Activated naive CD4-positive, alpha-beta T cell treated with anti-CD3 and anti-CD28 coated beads for 36 hours (primary cell): Measurements from ENCODE around the gene MOV10L1. TPM values are rescaled to one million over a fixed set of nuclear protein-coding genes. Genes with fewer than 3 reads are reported as not detected.
"Not testable (repeated sequence)": the region's sequence is repeated elsewhere in the genome, so short reads cannot be mapped to it uniquely, and the experiment has no call there.

Experiments used
- CTCF ChIA-PET: fragments of 350-600 bp; sonication (Branson Sonifier 250); formaldehyde crosslinking; loops from one replicate; lab custom pipeline; 2021; ENCODE audit warnings: antibody characterized with exemption; lab: Charles Lee
- DNase-seq: peaks from one replicate; pipeline ENCODE4 v3.0.0-alpha.2; 2020
- H3K27ac Mint-ChIP-seq: one replicate; pipeline ENCODE4 v1.8.0; 2021; ENCODE audit warnings: mild to moderate bottlenecking, mixed read lengths
- H3K27me3 Mint-ChIP-seq: one replicate; pipeline ENCODE4 v1.8.0; 2021; ENCODE audit warnings: low read depth, mixed read lengths
- H3K36me3 Mint-ChIP-seq: one replicate; pipeline ENCODE4 v1.8.0; 2021; ENCODE audit warnings: low read depth, mixed read lengths
- H3K4me1 Mint-ChIP-seq: one replicate; pipeline ENCODE4 v1.8.0; 2021; ENCODE audit warnings: low read depth, mixed read lengths
- H3K4me3 Mint-ChIP-seq: one replicate; pipeline ENCODE4 v1.8.0; 2021; ENCODE audit warnings: mild to moderate bottlenecking, moderate library complexity, mixed read lengths
- H3K9me3 Mint-ChIP-seq: one replicate; pipeline ENCODE4 v1.8.0; 2021; ENCODE audit warnings: mixed read lengths
- intact Hi-C: fragments of 100-400 bp; cut with micrococcal nuclease; formaldehyde crosslinking; loops from one replicate; pipeline ENCODE4 v1.15.1; 2023
- total RNA-seq, 2 experiments: library from RNA; stranded (reverse); gene quantifications; one replicate each; pipeline ENCODE4 v1.2.3, GENCODE V29; 2021

MOV10L1 gene
- total RNA-seq, 2 experiments from 2014 or later = not detected

GRCh38 chr22:50140615-50141014 lies 50.8 kb downstream of the MOV10L1 start:
- no peaks in the 10 kb centered on the region for H3K9me3 Mint-ChIP-seq
- no peak overlapping the region for H3K27ac Mint-ChIP-seq
- intact Hi-C loops = no loop called here
- DNase-seq = no peak
- CTCF ChIA-PET = interaction anchor here (0.6 to 1.1 kb wide), 2 partner anchors 8 kb away, joined by 3 to 5 read pairs; no protein-coding TSS in a partner anchor
- no peak overlapping the region for H3K4me3 Mint-ChIP-seq
- no peaks in the 10 kb centered on the region for H3K36me3 Mint-ChIP-seq
- H3K4me1 Mint-ChIP-seq = no peaks in the 10 kb centered on the region
- H3K27me3 Mint-ChIP-seq = peaks cover 2% of the 10 kb centered on the region

GRCh38 chr22:50141462-50141861 lies 51.7 kb downstream of the MOV10L1 start:
- intact Hi-C loops = no loop called here
- no peaks in the 10 kb centered on the region for H3K9me3 Mint-ChIP-seq
- no peaks in the 10 kb centered on the region for H3K4me1 Mint-ChIP-seq
- DNase-seq = no peak
- CTCF ChIA-PET = interaction anchor here (0.6 kb wide), 1 partner anchor 9 kb away, joined by 3 read pairs; no protein-coding TSS in a partner anchor
- no peaks in the 10 kb centered on the region for H3K27me3 Mint-ChIP-seq
- no peaks in the 10 kb centered on the region for H3K36me3 Mint-ChIP-seq
- H3K27ac Mint-ChIP-seq = no peak overlapping the region
- H3K4me3 Mint-ChIP-seq = no peak overlapping the region

- Mint-ChIP-seq H3K27ac (no peak overlapping the region), H3K4me1 (no peaks in the 10 kb centered on the region), H3K27me3 (no peaks in the 10 kb centered on the region), H3K9me3 (no peaks in the 10 kb centered on the region), H3K36me3 (no peaks in the 10 kb centered on the region), H3K4me3 (no peak overlapping the region)
- no peak for DNase-seq
- CTCF ChIA-PET = interaction anchor here (0.6 kb wide), 1 partner anchor 9 kb away, joined by 3 read pairs; no protein-coding TSS in a partner anchor
- intact Hi-C loops = no loop called here
Observed at GRCh38 chr22:50141891-50142363, 52.1 kb downstream of the MOV10L1 start.

DNA sequence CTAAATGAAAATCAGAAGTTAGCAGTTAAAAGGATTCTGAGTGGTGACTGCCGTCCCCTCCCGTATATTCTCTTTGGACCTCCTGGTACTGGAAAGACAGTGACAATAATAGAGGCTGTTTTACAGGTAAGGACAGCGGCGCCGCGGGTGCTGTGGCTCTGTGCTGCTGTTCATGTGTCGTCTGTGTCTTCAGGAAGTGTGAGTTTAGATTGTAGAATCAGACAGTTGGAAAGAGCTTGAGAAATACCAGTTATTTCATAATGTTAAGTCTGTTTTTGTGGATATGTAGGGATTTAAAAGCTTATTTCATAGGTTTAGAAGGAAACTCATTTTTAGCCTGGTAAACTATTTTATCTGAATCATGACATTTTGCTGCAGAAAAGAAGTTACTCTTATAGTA lies 53.3 kb downstream of the MOV10L1 start:
- no peak overlapping the region for H3K4me3 Mint-ChIP-seq
- no peak for DNase-seq
- H3K9me3 Mint-ChIP-seq = no peaks in the 10 kb centered on the region
- no peaks in the 10 kb centered on the region for H3K36me3 Mint-ChIP-seq
- no peak overlapping the region for H3K27ac Mint-ChIP-seq
- no peaks in the 10 kb centered on the region for H3K27me3 Mint-ChIP-seq
- intact Hi-C loops = no loop called here
- no peaks in the 10 kb centered on the region for H3K4me1 Mint-ChIP-seq
- CTCF ChIA-PET = interaction anchor here (1.6 kb wide), 1 partner anchor 113 kb away, joined by 6 read pairs; no protein-coding TSS in a partner anchor

DNA sequence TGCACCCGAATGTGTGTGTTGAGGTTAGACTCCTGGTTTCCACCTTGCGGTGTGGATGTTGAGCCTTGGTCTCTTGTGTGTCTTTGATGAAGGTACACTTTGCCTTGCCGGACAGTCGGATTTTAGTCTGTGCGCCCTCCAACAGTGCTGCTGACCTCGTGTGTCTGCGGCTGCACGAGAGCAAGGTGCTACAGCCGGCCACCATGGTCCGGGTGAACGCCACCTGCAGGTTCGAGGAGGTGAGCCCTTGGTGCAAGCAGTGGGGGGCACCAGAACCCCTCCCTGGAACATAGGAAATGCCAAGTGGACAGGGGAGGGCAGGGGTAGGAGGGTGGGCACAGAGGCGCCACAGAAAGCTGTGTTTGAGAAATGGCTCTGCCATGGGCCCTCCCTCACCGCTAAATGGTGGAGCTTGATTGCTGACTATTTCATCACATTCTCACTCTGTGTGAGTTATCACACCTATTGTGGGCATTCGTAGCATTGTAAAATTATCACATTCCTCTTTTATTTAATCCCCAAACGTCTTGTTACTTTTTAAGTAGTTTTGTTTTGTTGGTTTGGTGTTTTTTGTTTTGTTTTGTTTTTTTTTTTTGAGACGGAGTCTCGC lies 54.3 kb downstream of the MOV10L1 start:
- Mint-ChIP-seq H3K36me3 (no peaks in the 10 kb centered on the region), H3K27ac (no peak overlapping the region), H3K4me1 (no peaks in the 10 kb centered on the region), H3K27me3 (no peaks in the 10 kb centered on the region), H3K4me3 (no peak overlapping the region), H3K9me3 (no peaks in the 10 kb centered on the region)
- intact Hi-C loops = no loop called here
- DNase-seq = no peak
- CTCF ChIA-PET = interaction anchor here (1.6 kb wide), 1 partner anchor 114 kb away, joined by 6 read pairs; no protein-coding TSS in a partner anchor

GRCh38 chr22:50145721-50146438 lies 56.1 kb downstream of the MOV10L1 start:
- CTCF ChIA-PET = interaction anchor here (1.0 kb wide), 1 partner anchor 61 kb away, joined by 5 read pairs; no protein-coding TSS in a partner anchor
- Mint-ChIP-seq H3K9me3 (no peaks in the 10 kb centered on the region), H3K27me3 (no peaks in the 10 kb centered on the region), H3K27ac (no peak overlapping the region), H3K36me3 (no peaks in the 10 kb centered on the region), H3K4me1 (no peaks in the 10 kb centered on the region), H3K4me3 (no peak overlapping the region)
- no peak for DNase-seq
- intact Hi-C loops = loop anchor here (5.0 kb wide), 1 partner anchor 219 kb away; no protein-coding TSS in a partner anchor

DNA sequence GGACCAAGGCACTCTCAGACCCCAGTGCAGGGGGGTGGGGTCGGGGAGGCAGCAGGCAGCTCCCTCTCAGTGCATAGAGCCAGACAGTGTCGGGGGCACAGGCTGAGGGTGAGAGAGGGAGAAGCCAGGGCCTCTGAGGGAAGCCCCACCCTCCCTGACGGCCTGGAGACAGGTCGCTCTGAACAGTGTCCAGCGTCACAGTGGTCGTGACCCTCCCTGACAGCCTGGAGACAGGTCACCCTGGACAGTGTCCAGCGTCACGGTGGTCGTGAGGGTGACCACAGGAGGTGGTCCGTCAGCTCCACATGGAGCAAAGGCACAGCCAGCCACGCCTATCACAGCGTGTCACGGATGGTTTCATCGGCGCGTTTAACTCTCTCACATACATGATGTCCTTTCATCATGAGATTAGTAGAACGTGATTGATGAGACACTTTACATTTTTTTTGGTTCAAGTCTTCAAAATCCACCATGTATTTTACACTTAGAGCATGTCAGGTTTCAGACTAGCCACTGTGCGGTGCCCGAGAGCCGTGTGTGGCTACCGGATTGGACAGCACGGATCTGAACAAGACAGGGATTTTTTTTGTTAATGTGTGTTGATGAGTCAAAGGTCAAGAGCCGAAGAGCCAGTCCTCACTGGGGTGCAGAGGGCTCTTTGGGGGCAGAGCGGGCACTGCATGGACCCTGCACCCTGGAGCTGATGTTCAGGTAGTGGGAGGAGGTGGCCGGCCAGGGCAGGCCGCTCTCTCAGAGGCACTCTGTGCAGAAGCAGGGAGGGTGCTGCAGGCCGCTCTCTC lies 56.8 kb downstream of the MOV10L1 start:
- Mint-ChIP-seq H3K27ac (no peak overlapping the region), H3K27me3 (no peaks in the 10 kb centered on the region), H3K4me1 (no peaks in the 10 kb centered on the region), H3K36me3 (no peaks in the 10 kb centered on the region), H3K9me3 (no peaks in the 10 kb centered on the region), H3K4me3 (no peak overlapping the region)
- intact Hi-C loops = loop anchor here (5.0 kb wide), 1 partner anchor 219 kb away; no protein-coding TSS in a partner anchor
- CTCF ChIA-PET = interaction anchor here (1.0 kb wide), 1 partner anchor 60 kb away, joined by 5 read pairs; no protein-coding TSS in a partner anchor
- DNase-seq = peak; percentile 30

GRCh38 chr22:50147258-50148165 lies 57.7 kb downstream of the MOV10L1 start:
- not testable (repeated sequence) for DNase-seq, H3K27ac Mint-ChIP-seq, H3K27me3 Mint-ChIP-seq, H3K4me1 Mint-ChIP-seq, H3K36me3 Mint-ChIP-seq, H3K9me3 Mint-ChIP-seq, H3K4me3 Mint-ChIP-seq
- intact Hi-C loops = loop anchor here (5.0 kb wide), 1 partner anchor 220 kb away; no protein-coding TSS in a partner anchor
- CTCF ChIA-PET = interaction anchor here (0.6 to 2.5 kb wide), 4 partner anchors 17 to 166 kb away, joined by 3 to 11 read pairs (median 10); no protein-coding TSS in a partner anchor

DNA sequence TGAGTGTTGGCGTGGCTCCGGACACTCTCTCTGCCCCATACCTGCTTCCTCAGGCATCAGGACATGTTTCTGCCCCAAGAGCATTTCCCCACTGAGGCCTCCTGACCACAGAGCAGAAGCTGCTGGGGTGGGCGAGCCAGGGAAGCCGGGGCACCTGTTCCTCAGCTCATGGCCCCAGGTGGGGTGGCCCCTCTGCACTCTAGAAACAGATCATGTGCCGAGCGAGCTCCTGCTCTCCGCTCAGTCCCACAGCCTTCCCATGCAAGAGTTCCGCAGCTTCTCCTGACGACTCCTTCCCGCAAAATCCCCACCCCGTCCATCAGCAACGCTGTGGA lies 58.3 kb downstream of the MOV10L1 start:
- H3K4me1 Mint-ChIP-seq = no peaks in the 10 kb centered on the region
- H3K9me3 Mint-ChIP-seq = no peaks in the 10 kb centered on the region
- no peak overlapping the region for H3K4me3 Mint-ChIP-seq
- H3K36me3 Mint-ChIP-seq = no peaks in the 10 kb centered on the region
- H3K27ac Mint-ChIP-seq = no peak overlapping the region
- DNase-seq = no peak
- CTCF ChIA-PET = interaction anchor here (0.6 to 2.5 kb wide), 5 partner anchors 16 to 166 kb away, joined by 3 to 15 read pairs (median 10); no protein-coding TSS in a partner anchor
- no peaks in the 10 kb centered on the region for H3K27me3 Mint-ChIP-seq
- intact Hi-C loops = loop anchor here (5.0 kb wide), 1 partner anchor 221 kb away; no protein-coding TSS in a partner anchor

DNA sequence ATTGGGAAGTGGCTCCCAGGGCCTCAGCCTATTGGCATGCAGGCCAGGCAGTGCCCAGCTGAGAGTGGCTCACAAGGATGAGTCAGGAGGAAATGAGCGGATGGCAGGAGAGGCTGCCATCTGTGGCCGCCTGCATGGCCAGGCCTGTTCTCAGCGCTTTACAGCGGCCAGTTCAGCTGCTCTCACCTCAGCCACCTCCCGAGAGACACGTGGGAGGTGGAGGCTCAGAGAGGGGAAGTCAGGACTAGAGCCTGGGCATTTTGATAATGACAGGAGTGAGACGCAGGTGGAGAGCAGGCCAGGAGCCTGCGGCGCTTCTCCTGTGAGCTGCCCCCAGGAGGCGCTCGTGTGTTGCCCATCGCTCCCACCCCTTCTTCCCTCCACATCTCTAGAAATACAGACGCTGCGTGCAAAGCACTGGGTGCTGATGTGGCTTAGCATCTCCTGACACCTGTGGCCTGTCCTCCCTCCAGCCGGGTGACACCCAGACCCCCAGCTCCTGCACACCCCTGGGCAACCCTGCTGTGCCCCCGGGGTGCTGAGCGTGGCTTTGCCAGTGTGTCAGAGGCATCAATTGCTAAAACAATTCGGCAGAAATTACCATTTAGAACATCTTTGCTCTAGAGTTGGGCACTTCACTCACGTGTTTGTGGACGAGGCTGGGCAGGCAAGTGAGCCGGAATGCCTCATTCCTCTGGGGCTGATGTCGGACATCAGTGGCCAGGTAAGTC lies 59.4 kb downstream of the MOV10L1 start:
- Mint-ChIP-seq H3K4me3 (no peak overlapping the region), H3K27me3 (no peaks in the 10 kb centered on the region), H3K36me3 (no peaks in the 10 kb centered on the region), H3K27ac (no peak overlapping the region), H3K4me1 (no peaks in the 10 kb centered on the region), H3K9me3 (no peaks in the 10 kb centered on the region)
- intact Hi-C loops = loop anchor here (1.0 to 5.0 kb wide), 3 partner anchors 41 to 222 kb away; no protein-coding TSS in a partner anchor
- CTCF ChIA-PET = interaction anchor here (0.8 to 4.2 kb wide), 9 partner anchors 9 to 92 kb away, joined by 3 to 19 read pairs (median 10); no protein-coding TSS in a partner anchor
- DNase-seq = peak; percentile 76
